Measurements from ENCODE around the gene VTA1. TPM values are rescaled to one million over a fixed set of nuclear protein-coding genes. Genes with fewer than 3 reads are reported as not detected.

The VTA1 gene
- total and polyA plus RNA-seq, 2 of the 8 experiments (the other 6 are each of a cell fraction or from before 2014, with no cell fraction given): 63.6 to 67.0 TPM

- no peak overlapping the region for H2BK15ac ChIP-seq (ENCODE audit: low read length)
- H3K79me2 ChIP-seq (ENCODE audit: control insufficient read depth in 1 of 2, insufficient read depth in 2 of 2, low read length in 2 of 2): peaks cover 0 to 7% of the 10 kb centered on the region in 2 experiments; a peak in 1 of 4 replicates
- no peaks in the 10 kb centered on the region for H3K4me1 ChIP-seq (replicated peaks in 1 of 4; ENCODE audit: control insufficient read depth in 3 of 4, insufficient read depth in 4 of 4, low read length in 3 of 4)
- no peak overlapping the region for H2AFZ ChIP-seq (ENCODE audit: low read length)
- H3K4ac ChIP-seq (replicated peaks; ENCODE audit: insufficient read length, low read depth, low read length): no peak overlapping the region
- ChIA-PET CTCF (ENCODE audit: partially characterized antibody) (no interaction called here), POLR2A (ENCODE audit: partially characterized antibody) (no interaction called here)
- no peak overlapping the region for H2BK120ac ChIP-seq (replicated peaks; ENCODE audit: low read depth, low read length)
- no peak overlapping the region for H2BK20ac ChIP-seq (ENCODE audit: low read length)
- no peak overlapping the region for H3K56ac ChIP-seq (replicated peaks; ENCODE audit: insufficient read length, low read depth, low read length)
- H3K14ac ChIP-seq (ENCODE audit: insufficient read length): no peak overlapping the region
- H4K91ac ChIP-seq (replicated peaks; ENCODE audit: insufficient read length, low read length): no peak overlapping the region
- no peak overlapping the region for H3K27ac ChIP-seq (ENCODE audit: low read depth, low read length)
- no peaks in the 10 kb centered on the region for H3K79me1 ChIP-seq (ENCODE audit: low read depth, low read length)
- no peak overlapping the region for H3K18ac ChIP-seq (ENCODE audit: extremely low read depth, low read length)
- H2BK5ac ChIP-seq (ENCODE audit: low read depth, low read length): no peak overlapping the region
- H3K4me3 ChIP-seq (ENCODE audit: extremely low read depth in 1 of 4, insufficient read depth in 2 of 4, low read depth in 3 of 4, low read length in 4 of 4): no peak overlapping the region
- no peak overlapping the region for H4K8ac ChIP-seq (ENCODE audit: extremely low read depth, insufficient read depth, low read length)
- no peaks in the 10 kb centered on the region for H3K9me3 ChIP-seq (ENCODE audit: insufficient read depth in 2 of 2, low read depth in 1 of 2, low read length in 1 of 2)
- H3K4me2 ChIP-seq (ENCODE audit: insufficient read depth in 1 of 2, low read depth in 2 of 2, low read length in 2 of 2): no peak overlapping the region
- no peak overlapping the region for H2AK5ac ChIP-seq (ENCODE audit: low read depth, low read length)
- TF ChIP-seq GABPA (IDR thresholded peaks at IDR 0.05; ENCODE audit: borderline replicate concordance, insufficient read depth, low read length) (no peak), MAX (IDR thresholded peaks at IDR 0.05) (no peak), FOSL1 (IDR thresholded peaks at IDR 0.05; ENCODE audit: insufficient read depth, low read depth, low read length) (no peak)
- peaks cover 0 to 17% (median 0%) of the 10 kb centered on the region in 4 experiments; a peak in 2 of 8 replicates for H3K36me3 ChIP-seq (ENCODE audit: control insufficient read depth in 2 of 4, insufficient read depth in 4 of 4, low read length in 3 of 4)
- no peaks in the 10 kb centered on the region for H4K20me1 ChIP-seq (replicated peaks in 1 of 2; ENCODE audit: control insufficient read depth in 1 of 2, insufficient read depth in 2 of 2, low read length in 2 of 2)
- H2BK12ac ChIP-seq (ENCODE audit: low read depth, low read length): no peak overlapping the region
- DNase-seq (ENCODE audit: low read depth in 1 of 2, low spot score in 2 of 2) (no peak), FAIRE-seq (no peak)
- no peaks in the 10 kb centered on the region for H3K27me3 ChIP-seq (replicated peaks in 1 of 4; ENCODE audit: control insufficient read depth in 3 of 4, extremely low read depth in 1 of 4, insufficient read depth in 3 of 4, low read length in 3 of 4)
- no peak overlapping the region for H4K5ac ChIP-seq (ENCODE audit: insufficient read length, low read depth, low read length)
- H3K23ac ChIP-seq (ENCODE audit: insufficient read length): no peak overlapping the region
- H3K23me2 ChIP-seq (ENCODE audit: low read depth, low read length): no peaks in the 10 kb centered on the region
- H3K9ac ChIP-seq (replicated peaks in 1 of 4; ENCODE audit: extremely low read depth in 1 of 4, low read depth in 3 of 4, low read length in 3 of 4): no peak overlapping the region
Observed at GRCh38 chr6:142193621-142194020, 46.6 kb downstream of the VTA1 start.

Data from H1 (cell line).